GM12874 (cell line): ENCODE data around the gene KRTAP12-2.

Experiments used
- TF ChIP-seq, protein P1 (sequence below): IDR thresholded peaks from 2 replicates; pipeline ENCODE4 v1.5.1; 2011; ENCODE audit warnings: low read depth, mild to moderate bottlenecking, control low read depth, low read length, moderate library complexity; ENCODE audit not compliant: insufficient read depth

The KRTAP12-2 gene

DNA sequence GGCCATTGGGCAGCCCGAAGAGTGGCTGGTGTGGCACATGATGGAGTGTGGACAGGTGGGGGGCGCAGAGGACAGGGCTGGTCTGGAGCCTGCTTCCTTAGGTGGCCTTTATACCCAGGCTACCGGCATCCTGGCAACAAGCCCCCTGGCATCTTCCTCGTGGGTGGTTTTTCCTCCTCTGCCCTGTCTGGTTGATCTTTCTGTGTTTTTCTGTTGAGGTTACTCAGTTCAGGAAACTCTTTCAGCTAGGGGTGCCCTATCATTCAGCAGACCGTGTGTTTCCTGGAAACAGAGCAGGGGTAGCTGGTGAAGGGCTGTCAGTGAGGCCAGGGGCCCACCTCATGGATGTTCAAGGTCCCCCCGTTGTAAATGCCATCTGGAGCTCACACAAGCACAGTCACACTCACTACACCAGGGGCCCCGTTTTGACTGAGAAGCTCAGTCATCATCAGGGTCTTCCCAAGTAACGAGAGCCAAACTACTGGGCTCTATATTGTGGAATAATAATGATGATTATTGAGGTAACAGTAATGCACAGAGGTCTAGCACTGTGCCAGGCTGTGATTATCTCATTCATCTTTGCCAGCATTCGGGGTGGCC lies 12.1 kb downstream of the KRTAP12-2 start, which contains the start of gene KRTAP12-4:
Gene KRTAP12-4, minus strand, starts transcription at position 84 of the 600 bp plus-strand sequence. Its CDS starts 45 bp downstream, at position 39.
- TF ChIP-seq, protein P1, sequence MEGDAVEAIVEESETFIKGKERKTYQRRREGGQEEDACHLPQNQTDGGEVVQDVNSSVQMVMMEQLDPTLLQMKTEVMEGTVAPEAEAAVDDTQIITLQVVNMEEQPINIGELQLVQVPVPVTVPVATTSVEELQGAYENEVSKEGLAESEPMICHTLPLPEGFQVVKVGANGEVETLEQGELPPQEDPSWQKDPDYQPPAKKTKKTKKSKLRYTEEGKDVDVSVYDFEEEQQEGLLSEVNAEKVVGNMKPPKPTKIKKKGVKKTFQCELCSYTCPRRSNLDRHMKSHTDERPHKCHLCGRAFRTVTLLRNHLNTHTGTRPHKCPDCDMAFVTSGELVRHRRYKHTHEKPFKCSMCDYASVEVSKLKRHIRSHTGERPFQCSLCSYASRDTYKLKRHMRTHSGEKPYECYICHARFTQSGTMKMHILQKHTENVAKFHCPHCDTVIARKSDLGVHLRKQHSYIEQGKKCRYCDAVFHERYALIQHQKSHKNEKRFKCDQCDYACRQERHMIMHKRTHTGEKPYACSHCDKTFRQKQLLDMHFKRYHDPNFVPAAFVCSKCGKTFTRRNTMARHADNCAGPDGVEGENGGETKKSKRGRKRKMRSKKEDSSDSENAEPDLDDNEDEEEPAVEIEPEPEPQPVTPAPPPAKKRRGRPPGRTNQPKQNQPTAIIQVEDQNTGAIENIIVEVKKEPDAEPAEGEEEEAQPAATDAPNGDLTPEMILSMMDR: no peak

DNA sequence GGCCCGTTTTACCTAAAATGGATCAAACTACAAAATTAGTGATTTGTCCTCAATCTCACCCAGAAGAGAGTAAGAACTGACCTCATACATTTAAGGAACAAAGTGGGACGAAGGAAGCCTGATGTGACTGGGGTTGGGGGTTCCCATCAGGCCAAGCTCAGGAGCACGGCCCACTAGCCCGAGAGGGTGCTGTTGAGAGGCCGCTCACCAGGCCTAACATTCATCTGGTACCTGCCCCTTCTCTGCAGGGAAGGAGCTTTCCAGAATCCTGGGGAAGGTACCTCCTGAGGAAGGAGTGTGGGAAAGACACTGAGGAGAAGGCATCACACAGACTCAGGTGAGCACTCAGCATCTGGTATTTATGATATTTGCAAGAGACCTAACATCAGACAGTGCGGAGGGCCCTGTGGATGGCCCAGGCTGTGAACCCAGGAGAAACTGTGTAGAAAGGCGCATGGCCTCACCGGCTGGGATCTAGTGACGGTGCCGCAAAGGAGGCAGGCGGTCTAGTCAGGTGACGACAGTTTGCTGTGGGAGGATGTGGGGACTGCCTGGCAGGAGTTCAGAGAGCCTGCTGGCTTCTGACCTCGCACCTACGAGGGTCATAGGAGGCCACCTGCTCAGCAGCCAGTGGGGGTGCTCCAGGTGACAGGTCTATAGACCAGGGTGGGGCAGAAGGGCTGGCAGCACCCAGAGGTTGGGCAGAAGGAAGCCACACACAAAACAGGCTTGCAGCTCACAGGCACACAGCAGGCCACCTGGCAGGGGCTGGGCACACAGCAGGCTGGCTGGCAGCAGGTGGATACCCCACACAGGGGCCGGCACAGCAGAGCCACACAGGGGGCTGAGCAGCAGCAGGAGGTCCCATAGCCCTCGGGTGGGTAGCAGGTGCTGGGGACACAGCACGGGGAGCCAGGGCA lies 12.8 kb downstream of the KRTAP12-2 start:
- TF ChIP-seq, protein P1: no peak

DNA sequence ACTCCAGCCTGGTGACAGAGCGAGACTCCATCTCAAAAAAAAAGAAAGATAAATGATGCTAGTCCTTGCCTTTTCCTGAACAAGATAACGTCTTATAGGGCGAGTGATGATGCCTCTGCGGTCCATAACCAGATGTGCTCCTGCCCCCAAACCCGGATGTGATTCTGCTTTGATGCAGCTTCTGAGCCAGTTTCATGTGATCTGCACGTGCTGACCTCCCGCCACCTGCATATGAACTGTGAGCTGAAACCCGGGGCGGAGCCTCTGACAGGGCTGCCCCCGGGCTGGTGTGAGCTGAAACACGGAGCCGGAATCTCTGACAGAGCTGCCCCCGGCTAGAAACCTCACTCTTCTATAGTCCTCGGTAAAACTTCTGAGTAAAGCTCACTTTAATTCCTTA lies 13.6 kb downstream of the KRTAP12-2 start:
- TF ChIP-seq, protein P1: no peak

DNA sequence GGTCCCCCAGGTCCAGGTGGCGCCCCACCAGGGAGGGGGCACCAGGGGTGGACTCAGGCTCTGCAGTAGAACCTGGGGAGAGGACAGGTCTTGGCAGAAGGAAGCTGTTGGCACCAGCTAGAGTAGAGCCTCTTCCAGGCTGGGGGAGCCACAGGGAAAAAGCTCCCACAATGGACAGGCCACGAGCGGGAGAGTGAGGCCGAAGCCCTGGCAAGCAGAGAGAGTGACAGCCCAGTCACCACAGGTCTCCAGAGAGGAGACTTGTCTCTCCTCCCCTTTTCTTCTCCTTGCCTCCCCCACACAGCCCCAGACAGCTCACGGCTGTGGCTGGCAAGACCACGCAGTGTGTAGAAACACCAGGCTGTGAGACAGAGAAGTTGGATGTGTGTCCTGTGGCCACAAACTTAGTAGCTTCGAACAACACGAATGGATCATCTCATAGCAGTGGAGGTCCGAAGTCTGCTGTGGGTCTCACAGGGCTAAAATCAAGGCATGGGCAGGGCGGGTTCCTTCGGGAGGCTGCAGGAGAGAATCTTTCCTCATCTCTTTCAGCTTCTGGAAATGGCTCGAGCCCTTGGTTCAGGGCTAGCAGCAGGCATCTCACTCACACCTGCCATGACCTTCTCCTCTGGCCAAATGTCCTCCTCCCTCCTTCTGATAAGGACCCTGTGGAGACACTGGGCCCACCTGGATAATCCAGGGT lies 15.6 kb downstream of the KRTAP12-2 start:
- TF ChIP-seq, protein P1: no peak

DNA sequence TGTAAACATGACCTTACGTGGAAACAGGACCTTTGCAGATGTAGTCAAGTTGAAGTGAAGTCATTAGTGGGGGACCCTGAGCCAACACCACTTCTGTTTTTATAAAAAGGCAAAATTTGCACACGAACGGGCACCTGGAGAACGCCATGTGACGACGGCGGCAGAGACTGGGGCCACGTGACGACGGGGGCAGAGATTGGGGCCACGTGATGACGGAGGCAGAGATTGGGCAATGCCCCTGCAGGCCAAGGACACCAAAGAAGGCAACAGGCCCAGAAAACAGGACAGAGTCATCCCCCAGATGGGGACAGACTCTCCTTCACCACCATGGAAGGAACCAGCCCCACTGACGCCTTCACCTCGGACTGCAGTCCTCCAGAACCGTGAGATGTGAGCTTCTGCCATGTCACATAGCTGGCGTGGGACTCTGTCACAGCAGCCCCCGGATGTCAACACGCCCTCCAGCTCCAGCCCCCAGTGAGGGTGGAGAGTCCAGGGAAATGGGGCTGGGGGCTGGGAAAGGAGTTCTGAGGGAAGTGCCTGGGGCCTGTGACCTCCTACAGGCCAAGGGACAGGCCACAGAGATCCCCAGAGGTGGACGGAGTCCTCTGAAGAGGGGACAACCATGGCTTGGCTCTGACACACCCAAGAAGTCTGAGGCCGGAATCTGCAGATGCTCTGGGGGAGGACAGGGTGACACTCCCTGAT lies 16.3 kb downstream of the KRTAP12-2 start:
- TF ChIP-seq, protein P1: no peak

DNA sequence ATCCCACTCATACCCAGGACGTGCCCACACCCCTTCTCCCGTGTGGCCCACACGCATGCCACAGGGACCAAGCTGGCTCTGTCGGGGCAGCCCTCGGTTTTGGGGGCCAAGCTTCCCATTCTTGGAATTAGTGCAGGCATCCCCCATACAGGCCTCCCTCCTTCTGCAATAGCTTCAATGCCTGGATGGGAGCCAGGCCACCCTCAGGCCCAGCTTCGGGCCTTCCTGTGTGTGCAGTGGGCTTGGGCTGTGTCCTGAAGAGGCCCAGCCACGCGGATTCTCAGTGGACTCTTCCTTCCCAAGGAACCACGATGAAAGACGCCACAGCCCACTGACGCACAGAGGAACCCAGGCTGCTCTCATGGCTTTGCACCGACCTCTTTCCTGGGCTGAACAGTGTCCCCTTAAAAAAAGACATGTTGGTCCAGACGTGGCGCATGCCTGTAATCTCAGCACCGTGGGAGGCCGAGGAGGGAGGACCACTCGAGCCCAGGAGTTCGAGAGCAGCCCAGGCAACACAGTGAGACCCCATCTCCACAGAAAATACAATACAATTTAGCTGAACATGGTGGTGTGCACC lies 17.1 kb downstream of the KRTAP12-2 start:
- TF ChIP-seq, protein P1: no peak
